ENCODE measurements around the gene STT3B. TPM values are rescaled to one million over a fixed set of nuclear protein-coding genes. Genes with fewer than 3 reads are reported as not detected.

The STT3B gene
- total RNA-seq, 2 donors from 2014 or later, result 106 to 132 TPM

- no peaks in the 10 kb centered on the region for H3K4me1 ChIP-seq (replicated peaks)
- no peak for TF ChIP-seq POLR2A (IDR thresholded peaks at IDR 0.05)
- TF ChIP-seq POLR2AphosphoS5 (IDR thresholded peaks at IDR 0.05), result no peak
- no peak for TF ChIP-seq CTCF (IDR thresholded peaks at IDR 0.05)
- H3K27ac ChIP-seq, result no peak overlapping the region
- H3K4me3 ChIP-seq, result no peak overlapping the region
- no peaks in the 10 kb centered on the region for H3K9me3 ChIP-seq
- H3K27me3 ChIP-seq (replicated peaks; ENCODE audit: insufficient read depth), result no peaks in the 10 kb centered on the region
- intact Hi-C loops (cut with DNase I), result no loop called here
- DNase-seq (ENCODE audit: low spot score), result no peak
- no peaks in the 10 kb centered on the region for H3K36me3 ChIP-seq
Observed at GRCh38 chr3:31525532-31525931, 7.2 kb upstream of the STT3B start.

- intact Hi-C loops (cut with DNase I), result no loop called here
- DNase-seq (ENCODE audit: low spot score), result no peak
- 46% methylated on average over 1 of the region's 1 CpG for WGBS
- peaks cover 3% of the 10 kb centered on the region for H3K4me1 ChIP-seq (replicated peaks)
- H3K4me3 ChIP-seq, result no peak overlapping the region
- H3K9me3 ChIP-seq, result no peaks in the 10 kb centered on the region
- no peak overlapping the region for H3K27ac ChIP-seq
- TF ChIP-seq POLR2A (IDR thresholded peaks at IDR 0.05) (no peak), CTCF (IDR thresholded peaks at IDR 0.05) (no peak), POLR2AphosphoS5 (IDR thresholded peaks at IDR 0.05) (no peak)
- H3K27me3 ChIP-seq (replicated peaks; ENCODE audit: insufficient read depth), result no peaks in the 10 kb centered on the region
- no peaks in the 10 kb centered on the region for H3K36me3 ChIP-seq
Observed at GRCh38 chr3:31529421-31529820, 3.3 kb upstream of the STT3B start.

- no peak overlapping the region for H3K27ac ChIP-seq
- WGBS, result 92% methylated on average over 11 of the region's 11 CpGs
- H3K27me3 ChIP-seq (replicated peaks; ENCODE audit: insufficient read depth), result no peaks in the 10 kb centered on the region
- H3K4me1 ChIP-seq (replicated peaks), result peaks cover 3% of the 10 kb centered on the region
- no peaks in the 10 kb centered on the region for H3K36me3 ChIP-seq
- H3K4me3 ChIP-seq, result no peak overlapping the region
- TF ChIP-seq CTCF (IDR thresholded peaks at IDR 0.05), result no peak
- no peak for TF ChIP-seq POLR2A (IDR thresholded peaks at IDR 0.05)
- TF ChIP-seq POLR2AphosphoS5 (IDR thresholded peaks at IDR 0.05), result no peak
- DNase-seq (ENCODE audit: low spot score), result no peak
- H3K9me3 ChIP-seq, result no peaks in the 10 kb centered on the region
- intact Hi-C loops (cut with DNase I), result loop anchor here (10.0 kb wide), 3 partner anchors 235 to 615 kb away; no protein-coding TSS in a partner anchor
Observed at GRCh38 chr3:31530039-31530959, 2.4 kb upstream of the STT3B start.

- H3K27ac ChIP-seq, result peak overlapping the region; percentile 91 to 96
- H3K27me3 ChIP-seq (replicated peaks; ENCODE audit: insufficient read depth), result no peaks in the 10 kb centered on the region
- no peaks in the 10 kb centered on the region for H3K9me3 ChIP-seq
- H3K4me1 ChIP-seq (replicated peaks), result peaks cover 4% of the 10 kb centered on the region
- WGBS, result 20% methylated on average over 4 of the region's 4 CpGs
- H3K4me3 ChIP-seq, result peak overlapping the region; percentile 88 to 89
- TF ChIP-seq POLR2AphosphoS5 (IDR thresholded peaks at IDR 0.05), result no peak
- TF ChIP-seq CTCF (IDR thresholded peaks at IDR 0.05), result no peak
- TF ChIP-seq POLR2A (IDR thresholded peaks at IDR 0.05), result no peak
- no peaks in the 10 kb centered on the region for H3K36me3 ChIP-seq
- intact Hi-C loops (cut with DNase I), result loop anchor here (10.0 kb wide), 3 partner anchors 234 to 614 kb away; no protein-coding TSS in a partner anchor
- no peak for DNase-seq (ENCODE audit: low spot score)
Observed at GRCh38 chr3:31530960-31531335, 1.8 kb upstream of the STT3B start.
